Natural killer cell treated with Interleukin-12 subunit alpha and Interleukin-12 subunit beta and Interleukin-15 and Interleukin-18, amount 100 ng/mL, for 72 hours (primary cell): ENCODE results near the gene ABCB6. TPM values are rescaled to one million over a fixed set of nuclear protein-coding genes. Genes with fewer than 3 reads are reported as not detected.
"Not testable (repeated sequence)": the region's sequence is repeated elsewhere in the genome, so short reads cannot be mapped to it uniquely, and the experiment has no call there.

Source experiments
- ATAC-seq, 2 donors: fragments of 150-1000 bp; cut with Tn5 transposase in 1 of 2; sonication (Bioruptor Pico), chemical (Tn5 transposase) in 1 of 2; 2 replicates each; pipeline ENCODE4 v1.10.0; 2021
- DNase-seq: peaks from one replicate; pipeline ENCODE4 v3.0.0; 2022; ENCODE audit warnings: low spot score
- H3K27ac Mint-ChIP-seq, 2 donors: 1 replicate in 1 of 2; 2 replicates in 1 of 2; pipeline ENCODE4 v1.8.0; 2022; ENCODE audit warnings: mixed read lengths in 2 of 2, mild to moderate bottlenecking in 1 of 2, moderate library complexity in 1 of 2
- H3K27me3 Mint-ChIP-seq, 2 donors: 1 replicate in 1 of 2; 2 replicates in 1 of 2; pipeline ENCODE4 v1.8.0; 2022; ENCODE audit warnings: mixed read lengths in 2 of 2
- H3K36me3 Mint-ChIP-seq: one replicate; pipeline ENCODE4 v1.8.0; 2022; ENCODE audit warnings: mixed read lengths
- H3K4me1 Mint-ChIP-seq, 2 donors: 1 replicate in 1 of 2; 2 replicates in 1 of 2; pipeline ENCODE4 v1.8.0; 2022; ENCODE audit warnings: low read depth in 2 of 2, mixed read lengths in 2 of 2, mild to moderate bottlenecking in 1 of 2
- H3K4me3 Mint-ChIP-seq: one replicate; pipeline ENCODE4 v1.8.0; 2022; ENCODE audit warnings: mixed read lengths
- H3K9me3 Mint-ChIP-seq: 2 replicates; pipeline ENCODE4 v1.8.0; 2022; ENCODE audit warnings: mixed read lengths
- total RNA-seq, 2 donors: library from RNA; stranded (reverse); gene quantifications; one replicate each; pipeline ENCODE4 v1.2.3, GENCODE V29; 2022

ABCB6 gene
- total RNA-seq, 2 donors from 2014 or later = 16.7 to 18.1 TPM

DNA sequence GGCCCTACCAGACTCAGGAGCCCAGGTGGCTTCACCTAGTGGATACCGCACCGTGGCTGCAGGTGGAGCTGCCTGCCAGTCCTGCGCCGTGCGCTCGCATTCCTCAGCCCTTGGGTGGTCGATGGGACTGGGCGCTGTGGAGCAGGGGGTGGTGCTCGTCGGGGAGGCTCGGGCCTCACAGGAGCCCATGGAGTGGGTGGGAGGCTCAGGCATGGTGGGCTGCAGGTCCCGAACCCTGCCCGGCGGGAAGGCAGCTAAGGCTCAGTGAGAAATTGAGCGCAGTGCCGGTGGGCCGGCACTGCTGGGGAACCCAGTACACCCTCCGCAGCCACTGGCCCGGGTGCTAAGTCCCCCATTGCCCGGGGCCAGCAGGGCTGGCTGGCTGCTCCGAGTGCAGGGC lies 17.4 kb downstream of the ABCB6 start:
- H3K27me3 Mint-ChIP-seq, DNase-seq: not testable (repeated sequence)
- H3K27ac Mint-ChIP-seq = peak overlapping the region in 1 of 2 donors; percentile 81

GRCh38 chr2:219200502-219201326 lies 18.0 kb downstream of the ABCB6 start:
- not testable (repeated sequence) for DNase-seq, H3K27me3 Mint-ChIP-seq, ATAC-seq, H3K36me3 Mint-ChIP-seq, H3K9me3 Mint-ChIP-seq
- H3K27ac Mint-ChIP-seq = peak overlapping the region; percentile 78 to 81
- peak overlapping the region; percentile 82 for H3K4me3 Mint-ChIP-seq
- H3K4me1 Mint-ChIP-seq = peaks cover 8 to 12% of the 10 kb centered on the region in 2 donors

More for the DNA sequence above, 17.4 kb downstream of the ABCB6 start:
- ATAC-seq, H3K4me3 Mint-ChIP-seq, H3K9me3 Mint-ChIP-seq, H3K36me3 Mint-ChIP-seq: not testable (repeated sequence)
- peaks cover 12 to 17% of the 10 kb centered on the region in 2 donors for H3K4me1 Mint-ChIP-seq

GRCh38 chr2:219199470-219200211 lies 19.1 kb downstream of the ABCB6 start:
- peaks cover 3 to 8% of the 10 kb centered on the region in 2 donors for H3K27me3 Mint-ChIP-seq
- no peak overlapping the region for H3K4me3 Mint-ChIP-seq
- DNase-seq = no peak
- peak in 1 of 2 donors; percentile 32 for ATAC-seq
- no peaks in the 10 kb centered on the region for H3K9me3 Mint-ChIP-seq
- peaks cover 8 to 12% of the 10 kb centered on the region in 2 donors for H3K4me1 Mint-ChIP-seq
- H3K27ac Mint-ChIP-seq = peak overlapping the region in 1 of 2 donors; percentile 81
- H3K36me3 Mint-ChIP-seq = no peaks in the 10 kb centered on the region

- DNase-seq = no peak
- H3K4me1 Mint-ChIP-seq = peaks cover 8 to 12% of the 10 kb centered on the region in 2 donors
- H3K4me3 Mint-ChIP-seq = no peak overlapping the region
Observed at GRCh38 chr2:219198974-219199373, 19.8 kb downstream of the ABCB6 start.

DNA sequence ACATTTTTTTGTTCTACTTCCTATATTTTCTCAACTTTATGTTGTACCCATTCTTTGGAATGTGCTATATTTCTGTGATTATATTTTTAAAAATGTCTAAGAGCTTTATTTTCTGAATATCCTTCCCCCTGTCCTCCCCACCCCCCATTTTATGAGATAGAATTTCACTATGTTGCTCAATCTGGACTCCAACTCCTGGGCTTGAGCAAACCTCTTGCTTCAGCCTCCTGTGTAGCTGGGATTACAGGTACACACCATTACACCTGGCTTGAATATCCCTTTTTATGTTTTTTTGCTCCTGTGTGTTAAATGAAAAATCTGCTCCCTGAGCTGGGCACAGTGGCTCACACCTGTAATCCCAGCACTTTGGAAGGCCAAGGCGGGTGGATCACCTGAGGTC lies 21.4 kb downstream of the ABCB6 start:
- Mint-ChIP-seq H3K9me3 (no peaks in the 10 kb centered on the region), H3K27me3 (peaks cover 3 to 8% of the 10 kb centered on the region in 2 donors), H3K36me3 (no peaks in the 10 kb centered on the region), H3K4me1 (peaks cover 8 to 12% of the 10 kb centered on the region in 2 donors), H3K27ac (no peak overlapping the region), H3K4me3 (no peak overlapping the region)
- no peak for DNase-seq
- ATAC-seq = no peak

More at GRCh38 chr2:219198974-219199373, 19.8 kb downstream of the ABCB6 start:
- no peaks in the 10 kb centered on the region for H3K9me3 Mint-ChIP-seq
- H3K27ac Mint-ChIP-seq = no peak overlapping the region
- no peak for ATAC-seq
- H3K36me3 Mint-ChIP-seq = no peaks in the 10 kb centered on the region
- peaks cover 3 to 8% of the 10 kb centered on the region in 2 donors for H3K27me3 Mint-ChIP-seq

GRCh38 chr2:219186754-219187456 lies 31.9 kb downstream of the ABCB6 start:
- Mint-ChIP-seq H3K4me1 (peaks cover 16 to 19% of the 10 kb centered on the region in 2 donors), H3K9me3 (no peaks in the 10 kb centered on the region), H3K27me3 (no peaks in the 10 kb centered on the region), H3K27ac (peak overlapping the region; percentile 40 to 47), H3K36me3 (no peaks in the 10 kb centered on the region), H3K4me3 (peak overlapping the region; percentile 55)
- DNase-seq = no peak
- ATAC-seq = peak; percentile 73 to 84

DNA sequence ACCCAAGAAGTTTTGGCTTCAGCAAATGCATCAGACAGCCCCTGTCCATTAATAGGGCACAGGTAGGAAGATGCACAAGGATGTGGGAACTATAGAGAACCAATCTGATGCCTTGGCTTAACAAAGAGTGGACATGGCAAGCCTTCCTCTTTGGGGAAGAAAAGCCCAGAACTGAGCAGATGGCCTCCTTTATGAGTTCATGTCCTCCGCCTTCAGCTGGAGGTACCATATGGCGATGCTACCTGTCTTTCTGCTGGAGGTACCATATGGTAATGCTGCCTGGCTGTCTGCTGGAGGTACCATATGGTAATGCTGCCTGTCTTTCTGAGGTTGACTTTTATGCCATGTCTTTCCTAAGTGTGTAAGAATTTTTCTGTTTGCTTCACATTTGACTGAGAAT lies 34.6 kb downstream of the ABCB6 start:
- no peak overlapping the region for H3K4me3 Mint-ChIP-seq
- H3K27ac Mint-ChIP-seq = peak overlapping the region in 1 of 2 donors; percentile 37
- peaks cover 33 to 37% of the 10 kb centered on the region in 2 donors for H3K4me1 Mint-ChIP-seq

DNA sequence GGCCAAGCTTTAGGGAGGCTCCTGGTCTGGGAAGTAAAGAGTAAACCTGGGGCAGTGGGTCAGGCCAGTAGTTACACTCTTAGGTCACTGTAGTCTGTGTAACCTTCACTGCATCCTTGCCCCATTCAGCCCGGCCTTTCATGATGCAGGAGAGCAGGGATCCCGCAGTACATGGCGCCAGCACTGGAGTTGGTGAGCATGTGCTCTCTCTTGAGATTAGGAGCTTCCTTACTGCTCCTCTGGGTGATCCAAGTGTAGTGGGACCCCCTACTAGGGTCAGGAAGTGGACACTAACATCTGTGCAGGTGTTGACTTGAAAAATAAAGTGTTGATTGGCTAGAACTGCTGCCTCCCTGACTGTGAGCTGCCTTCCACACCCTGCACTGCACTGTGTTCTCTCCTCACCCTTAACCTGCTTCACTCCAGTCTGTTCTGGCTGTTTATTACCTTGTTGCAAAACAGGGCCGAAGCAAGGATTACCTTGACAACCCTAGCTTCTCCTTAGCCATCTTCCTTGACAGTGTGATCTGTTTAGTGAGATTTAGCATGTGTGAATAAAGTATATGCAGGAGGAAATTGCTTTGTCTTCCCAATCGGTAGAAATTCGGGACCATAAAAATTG lies 35.5 kb downstream of the ABCB6 start:
- H3K27me3 Mint-ChIP-seq = no peaks in the 10 kb centered on the region
- H3K9me3 Mint-ChIP-seq = no peaks in the 10 kb centered on the region
- peaks cover 8% of the 10 kb centered on the region for H3K36me3 Mint-ChIP-seq
- H3K4me3 Mint-ChIP-seq = no peak overlapping the region
- DNase-seq (no peak), ATAC-seq (no peak)
- H3K4me1 Mint-ChIP-seq = peaks cover 39 to 43% of the 10 kb centered on the region in 2 donors
- H3K27ac Mint-ChIP-seq = peak overlapping the region; percentile 37 to 65

More for the DNA sequence above, 34.6 kb downstream of the ABCB6 start:
- no peak for DNase-seq
- Mint-ChIP-seq H3K36me3 (peaks cover 8% of the 10 kb centered on the region), H3K9me3 (no peaks in the 10 kb centered on the region), H3K27me3 (no peaks in the 10 kb centered on the region)
- ATAC-seq = no peak

GRCh38 chr2:219182331-219183150 lies 36.2 kb downstream of the ABCB6 start:
- Mint-ChIP-seq H3K36me3 (peaks cover 8% of the 10 kb centered on the region), H3K27ac (peak overlapping the region; percentile 56 to 65), H3K4me1 (peaks cover 41 to 45% of the 10 kb centered on the region in 2 donors), H3K4me3 (no peak overlapping the region), H3K27me3 (no peaks in the 10 kb centered on the region), H3K9me3 (no peaks in the 10 kb centered on the region)
- ATAC-seq (no peak), DNase-seq (peak; percentile 47)

DNA sequence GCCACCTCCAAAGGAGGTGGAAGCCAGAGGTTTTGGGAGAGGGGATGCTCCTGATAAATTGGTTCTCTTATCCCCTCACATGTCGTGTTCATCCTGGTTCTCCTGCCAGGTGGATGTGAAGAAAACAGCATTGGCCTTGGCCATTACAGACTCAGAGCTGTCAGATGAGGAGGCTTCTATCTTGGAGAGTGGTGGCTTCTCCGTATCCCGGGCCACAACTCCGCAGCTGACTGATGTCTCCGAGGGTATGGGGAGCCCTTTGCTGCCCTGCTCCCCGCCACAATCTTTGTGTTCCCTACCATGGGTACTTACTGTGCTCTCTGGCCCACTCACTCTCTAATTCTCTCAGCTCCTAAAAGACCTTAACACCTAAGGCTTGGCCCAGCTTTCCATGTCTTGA lies 37.2 kb downstream of the ABCB6 start:
- Mint-ChIP-seq H3K4me1 (peaks cover 40 to 44% of the 10 kb centered on the region in 2 donors), H3K27ac (peak overlapping the region in 1 of 2 donors; percentile 56), H3K9me3 (no peaks in the 10 kb centered on the region), H3K36me3 (peaks cover 8% of the 10 kb centered on the region), H3K4me3 (no peak overlapping the region), H3K27me3 (no peaks in the 10 kb centered on the region)
- no peak for ATAC-seq
- peak; percentile 38 for DNase-seq

DNA sequence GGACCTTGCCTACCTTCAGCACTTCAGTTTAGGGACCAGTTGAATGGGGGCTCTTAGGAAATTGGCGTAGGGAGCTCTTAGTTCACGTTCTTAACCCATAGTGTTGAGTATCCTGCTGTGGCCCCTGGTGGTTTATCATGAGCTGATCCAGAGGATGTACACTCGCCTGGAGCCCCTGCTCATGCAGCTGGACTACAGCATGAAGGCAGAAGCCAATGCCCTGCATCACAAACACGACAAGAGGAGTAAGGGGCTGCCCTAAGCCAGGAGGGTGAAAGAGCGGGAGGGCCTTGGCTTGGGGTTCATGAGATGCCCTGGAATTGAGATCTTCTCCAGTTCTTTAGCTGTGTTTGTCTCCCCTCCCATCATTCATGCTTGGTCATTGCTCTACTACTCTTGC lies 37.8 kb downstream of the ABCB6 start:
- DNase-seq (no peak), ATAC-seq (no peak)
- Mint-ChIP-seq H3K36me3 (peaks cover 8% of the 10 kb centered on the region), H3K27ac (peak overlapping the region in 1 of 2 donors; percentile 45), H3K9me3 (no peaks in the 10 kb centered on the region), H3K4me3 (peak overlapping the region; percentile 20), H3K4me1 (peaks cover 42 to 44% of the 10 kb centered on the region in 2 donors), H3K27me3 (no peaks in the 10 kb centered on the region)

DNA sequence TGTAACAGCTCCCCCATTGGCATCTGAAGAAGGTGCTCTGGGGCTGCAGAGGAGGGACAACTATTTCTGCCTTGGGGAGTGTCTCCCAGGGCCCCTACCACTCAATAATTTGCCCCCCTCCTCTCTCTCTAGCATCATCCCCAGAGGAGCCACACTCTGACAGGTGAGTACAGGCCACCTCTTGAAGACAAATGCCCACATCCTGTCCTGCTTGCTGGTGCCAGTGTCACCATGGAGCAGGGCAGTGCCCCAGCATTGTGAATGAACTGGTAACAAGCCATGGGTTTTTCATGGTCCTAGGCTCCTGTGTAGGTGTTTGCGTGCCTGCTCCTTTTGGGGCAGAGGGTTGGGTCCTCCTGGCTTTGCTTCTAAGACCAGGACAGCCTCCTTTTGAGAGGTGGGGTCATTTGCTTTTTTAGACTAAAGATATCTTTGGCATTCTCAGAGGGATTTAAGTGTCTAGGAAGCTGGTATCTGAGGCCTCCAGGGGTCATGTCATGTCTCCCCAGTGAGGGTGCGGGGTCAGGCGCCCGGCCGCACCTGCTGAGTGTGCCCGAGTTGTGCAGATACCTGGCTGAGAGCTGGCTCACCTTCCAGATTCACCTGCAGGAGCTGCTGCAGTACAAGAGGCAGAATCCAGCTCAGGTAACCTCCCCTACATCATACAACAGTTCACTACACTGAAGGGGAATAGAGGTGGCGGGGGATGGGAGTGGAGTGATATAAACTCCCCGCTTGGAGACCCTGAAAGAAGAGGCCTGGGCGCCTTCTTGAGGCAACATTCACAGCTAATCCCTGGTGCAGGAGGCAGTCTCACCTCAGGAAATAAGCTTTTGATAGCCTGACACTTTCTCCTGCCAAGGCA lies 38.9 kb downstream of the ABCB6 start:
- Mint-ChIP-seq H3K36me3 (peaks cover 8% of the 10 kb centered on the region), H3K27ac (peak overlapping the region in 1 of 2 donors; percentile 99), H3K4me3 (peak overlapping the region; percentile 88), H3K27me3 (no peaks in the 10 kb centered on the region), H3K4me1 (peaks cover 43 to 52% of the 10 kb centered on the region in 2 donors), H3K9me3 (no peaks in the 10 kb centered on the region)
- DNase-seq (no peak), ATAC-seq (no peak)
